ENCODE data around the gene MYL9. TPM values are rescaled to one million over a fixed set of nuclear protein-coding genes. Genes with fewer than 3 reads are reported as not detected.

The MYL9 gene
- total RNA-seq, 1 donor from 2014 or later = 1,345 TPM

DNA sequence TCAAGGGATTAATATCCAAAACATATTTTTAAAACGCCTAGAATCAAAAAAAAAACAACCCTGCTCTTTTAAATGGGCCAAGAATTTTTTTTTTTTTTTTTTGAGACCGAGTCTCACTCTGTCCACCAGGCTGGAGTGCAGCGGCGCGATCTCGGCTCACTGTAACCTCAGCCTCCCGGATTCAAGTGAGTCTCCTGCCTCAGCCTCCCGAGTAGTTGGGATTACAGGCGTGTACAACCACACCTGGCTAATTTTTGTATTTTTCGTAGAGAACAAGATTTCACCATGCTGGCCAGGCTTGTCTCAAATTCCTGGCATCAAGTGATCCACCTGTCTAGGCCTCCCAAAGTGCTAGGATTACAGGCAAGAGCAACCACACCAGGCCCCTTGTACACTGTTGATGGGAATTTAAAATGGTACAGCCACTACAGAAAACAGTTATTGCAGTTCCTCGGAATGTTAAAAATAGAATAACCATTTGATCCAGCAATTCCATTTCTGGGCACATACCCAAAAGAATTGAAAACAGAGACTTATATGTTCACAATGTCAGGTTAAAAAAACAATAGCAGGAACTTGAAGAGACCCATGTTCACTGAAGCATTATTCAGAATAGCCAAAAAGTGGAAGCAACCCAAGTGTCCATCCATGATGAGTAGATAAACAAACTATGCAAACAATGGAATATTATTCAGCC, 3.1 kb upstream of the MYL9 start:
- no peak for DNase-seq
- no peaks in the 10 kb centered on the region for H3K9me3 ChIP-seq (replicated peaks)
- peaks cover 49% of the 10 kb centered on the region for H3K4me1 ChIP-seq
- TF ChIP-seq, protein P1, sequence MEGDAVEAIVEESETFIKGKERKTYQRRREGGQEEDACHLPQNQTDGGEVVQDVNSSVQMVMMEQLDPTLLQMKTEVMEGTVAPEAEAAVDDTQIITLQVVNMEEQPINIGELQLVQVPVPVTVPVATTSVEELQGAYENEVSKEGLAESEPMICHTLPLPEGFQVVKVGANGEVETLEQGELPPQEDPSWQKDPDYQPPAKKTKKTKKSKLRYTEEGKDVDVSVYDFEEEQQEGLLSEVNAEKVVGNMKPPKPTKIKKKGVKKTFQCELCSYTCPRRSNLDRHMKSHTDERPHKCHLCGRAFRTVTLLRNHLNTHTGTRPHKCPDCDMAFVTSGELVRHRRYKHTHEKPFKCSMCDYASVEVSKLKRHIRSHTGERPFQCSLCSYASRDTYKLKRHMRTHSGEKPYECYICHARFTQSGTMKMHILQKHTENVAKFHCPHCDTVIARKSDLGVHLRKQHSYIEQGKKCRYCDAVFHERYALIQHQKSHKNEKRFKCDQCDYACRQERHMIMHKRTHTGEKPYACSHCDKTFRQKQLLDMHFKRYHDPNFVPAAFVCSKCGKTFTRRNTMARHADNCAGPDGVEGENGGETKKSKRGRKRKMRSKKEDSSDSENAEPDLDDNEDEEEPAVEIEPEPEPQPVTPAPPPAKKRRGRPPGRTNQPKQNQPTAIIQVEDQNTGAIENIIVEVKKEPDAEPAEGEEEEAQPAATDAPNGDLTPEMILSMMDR (IDR thresholded peaks at IDR 0.05; ENCODE audit: borderline replicate concordance) = no peak
- no peaks in the 10 kb centered on the region for H3K27me3 ChIP-seq (ENCODE audit: low read depth)
- intact Hi-C loops (cut with micrococcal nuclease) = no loop called here
- H3K27ac ChIP-seq (replicated peaks) = peak overlapping the region; percentile 64
- no peak overlapping the region for H3K4me3 ChIP-seq
- H3K36me3 ChIP-seq = no peaks in the 10 kb centered on the region

DNA sequence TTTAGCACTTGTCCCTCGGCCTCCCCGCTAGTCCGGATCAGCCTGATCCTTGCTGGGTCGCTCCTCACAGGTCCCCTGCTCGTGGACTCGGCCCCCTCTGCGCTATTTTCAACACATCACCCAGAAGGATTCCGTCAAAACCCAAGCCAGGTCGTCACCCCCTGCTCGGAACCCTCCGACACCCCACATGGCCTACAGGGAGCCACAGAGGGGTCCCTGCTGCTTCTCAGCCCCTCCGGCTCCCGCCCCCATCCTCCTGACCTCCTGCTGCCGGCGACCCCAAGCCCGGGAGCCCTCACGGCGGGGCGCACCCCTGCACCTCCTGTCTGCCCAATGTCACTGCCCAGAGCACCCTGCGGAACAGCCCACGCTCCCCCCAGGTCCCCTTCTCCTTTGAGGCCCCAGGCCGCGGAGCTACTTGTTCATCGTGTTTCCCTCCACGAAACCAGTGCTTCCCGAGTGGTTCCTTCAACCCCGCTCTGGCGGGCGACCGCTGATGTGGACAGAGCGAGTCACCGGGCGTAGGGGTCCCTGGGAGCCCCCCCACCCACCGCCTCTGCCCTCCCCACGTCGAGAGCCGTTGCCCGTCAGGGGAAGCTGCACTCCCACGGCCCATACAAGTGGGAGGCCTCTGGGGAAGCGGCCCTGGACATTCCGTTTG, 638 bp upstream of the MYL9 start:
- H3K9me3 ChIP-seq (replicated peaks) = no peaks in the 10 kb centered on the region
- peak overlapping the region; percentile 98 for H3K4me3 ChIP-seq
- H3K27ac ChIP-seq (replicated peaks) = peak overlapping the region; percentile 98
- no peaks in the 10 kb centered on the region for H3K27me3 ChIP-seq (ENCODE audit: low read depth)
- TF ChIP-seq, protein P1 (IDR thresholded peaks at IDR 0.05; ENCODE audit: borderline replicate concordance) = no peak
- intact Hi-C loops (cut with micrococcal nuclease) = no loop called here
- peaks cover 74% of the 10 kb centered on the region for H3K4me1 ChIP-seq
- peaks cover 12% of the 10 kb centered on the region for H3K36me3 ChIP-seq
- peak; percentile 44 for DNase-seq

DNA sequence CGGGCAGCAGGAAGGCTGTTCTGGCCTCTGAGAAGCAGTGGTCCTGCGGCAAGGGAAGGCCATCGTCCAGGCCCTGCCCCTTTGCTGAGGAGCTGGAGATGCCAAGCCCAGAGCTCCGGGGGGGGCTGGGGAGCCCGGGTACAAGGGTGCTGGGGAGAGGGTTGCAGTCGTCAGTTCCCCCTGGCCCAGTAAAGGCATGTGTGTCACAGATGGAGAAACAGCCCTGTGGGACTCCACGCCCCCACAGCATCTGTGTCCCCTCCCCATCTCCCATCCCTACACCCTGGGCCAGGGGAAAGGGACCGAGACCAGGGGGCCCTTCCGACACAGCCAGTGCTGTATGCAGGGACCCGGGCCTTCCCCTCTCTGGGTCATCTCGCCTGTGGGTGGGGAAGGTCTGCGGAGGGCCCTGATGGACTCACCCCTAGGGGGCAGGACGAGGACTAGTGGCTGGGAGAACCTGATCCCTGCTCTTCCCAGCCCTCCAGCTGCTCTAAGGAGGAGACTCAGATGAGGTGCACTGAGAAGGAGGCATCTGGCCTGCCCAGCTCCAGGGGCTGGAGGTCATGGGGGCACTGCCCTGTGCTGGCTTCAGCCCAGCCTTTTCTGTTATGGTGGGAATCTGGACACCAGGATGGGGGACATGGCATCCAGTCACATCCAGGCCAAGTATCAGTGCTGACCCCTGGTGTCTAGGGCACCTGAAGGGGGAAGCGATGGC, 609 bp downstream of the MYL9 start:
- intact Hi-C loops (cut with micrococcal nuclease) = no loop called here
- no peaks in the 10 kb centered on the region for H3K27me3 ChIP-seq (ENCODE audit: low read depth)
- H3K36me3 ChIP-seq = peaks cover 24% of the 10 kb centered on the region
- peak overlapping the region; percentile 98 for H3K27ac ChIP-seq (replicated peaks)
- H3K4me3 ChIP-seq = peak overlapping the region; percentile 98
- TF ChIP-seq, protein P1 (IDR thresholded peaks at IDR 0.05; ENCODE audit: borderline replicate concordance) = peak; percentile 73
- no peak for DNase-seq
- no peaks in the 10 kb centered on the region for H3K9me3 ChIP-seq (replicated peaks)
- peaks cover 86% of the 10 kb centered on the region for H3K4me1 ChIP-seq

DNA sequence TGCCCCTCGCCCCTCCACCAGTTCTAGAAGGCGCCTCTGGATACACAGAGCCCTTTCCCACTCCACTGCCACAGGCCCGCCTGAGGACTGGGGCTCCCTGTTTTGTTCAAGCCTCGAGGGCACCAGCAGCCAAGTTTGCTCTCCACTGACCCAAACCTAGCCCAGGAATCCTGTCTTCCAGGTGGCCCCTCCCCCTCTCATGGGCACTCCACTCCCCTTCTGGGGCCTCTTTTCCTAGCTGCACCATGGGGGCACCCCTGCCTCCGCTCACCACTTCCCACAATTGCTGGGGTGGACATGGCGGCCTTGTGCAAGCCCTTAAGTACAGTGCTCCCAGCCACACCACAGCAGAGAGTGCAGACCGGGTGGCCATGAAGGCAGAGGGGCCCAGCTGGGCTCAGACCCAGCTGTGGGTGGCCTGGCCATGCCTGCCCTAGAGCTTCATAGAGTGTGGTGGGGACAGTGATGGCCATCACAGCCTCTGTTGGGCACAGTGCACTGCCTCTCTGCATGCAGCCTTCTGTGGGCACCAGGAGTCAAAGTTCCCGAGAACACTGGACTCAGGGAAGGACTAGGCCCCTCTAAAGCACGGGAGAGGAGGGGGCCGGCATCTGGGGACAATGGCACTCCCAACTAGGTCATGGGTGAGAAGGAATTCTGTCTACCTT, 1.3 kb downstream of the MYL9 start:
- peak overlapping the region; percentile 98 for H3K27ac ChIP-seq (replicated peaks)
- H3K36me3 ChIP-seq = peaks cover 32% of the 10 kb centered on the region
- no peak for DNase-seq
- H3K4me1 ChIP-seq = peaks cover 92% of the 10 kb centered on the region
- no peaks in the 10 kb centered on the region for H3K9me3 ChIP-seq (replicated peaks)
- no peaks in the 10 kb centered on the region for H3K27me3 ChIP-seq (ENCODE audit: low read depth)
- intact Hi-C loops (cut with micrococcal nuclease) = no loop called here
- TF ChIP-seq, protein P1 (IDR thresholded peaks at IDR 0.05; ENCODE audit: borderline replicate concordance) = no peak
- peak overlapping the region; percentile 98 for H3K4me3 ChIP-seq
